Panc1 (cell line): ENCODE measurements around the gene UGT1A8. TPM values are rescaled to one million over a fixed set of nuclear protein-coding genes. Genes with fewer than 3 reads are reported as not detected.
"Not testable (repeated sequence)": the region's sequence is repeated elsewhere in the genome, so short reads cannot be mapped to it uniquely, and the experiment has no call there.

Experiments
- ATAC-seq: fragments of 200-7000 bp; cut with Tn5 transposase; 2 replicates; pipeline ENCODE4 v1.9.1; 2020; ENCODE audit warnings: mild to moderate bottlenecking, moderate library complexity
- BruUV-seq: library from RNA; stranded (reverse); fragments of 400-500 nt; replicated peaks from 2 replicates; lab custom pipeline; 2021; lab: Mats Ljungman, UMichigan
- CTCF ChIA-PET: fragments of 300-600 bp; sonication (Branson Sonifier 250); formaldehyde crosslinking; loops from one replicate; lab custom pipeline; 2022; ENCODE audit warnings: antibody characterized with exemption; lab: Charles Lee
- POLR2A ChIA-PET: fragments of 300-600 bp; sonication (Branson Sonifier 250); formaldehyde crosslinking; loops from one replicate; lab custom pipeline; 2022; ENCODE audit warnings: antibody characterized with exemption; lab: Charles Lee
- DNase-seq: peaks from one replicate; pipeline ENCODE4 v3.0.0-alpha.2; 2010; ENCODE audit warnings: low read depth, low spot score
- H3K27ac ChIP-seq: 2 replicates; pipeline ENCODE4 v1.5.1; 2011; ENCODE audit warnings: mild to moderate bottlenecking, low read length, inconsistent platforms
- H3K27me3 ChIP-seq: fragments of 200-500 bp; sonication (Bioruptor generic); 2 replicates; pipeline ENCODE4 v1.6.0; 2014; ENCODE audit warnings: low read length, inconsistent platforms; ENCODE audit not compliant: control insufficient read depth, insufficient read depth
- H3K36me3 ChIP-seq: fragments of 200-500 bp; sonication (Bioruptor generic); 2 replicates; pipeline ENCODE4 v1.5.1; 2014; ENCODE audit warnings: inconsistent platforms, mild to moderate bottlenecking, low read length, moderate library complexity; ENCODE audit not compliant: control insufficient read depth, insufficient read depth
- H3K4me1 ChIP-seq: 2 replicates; pipeline ENCODE4 v1.5.1; 2011; ENCODE audit warnings: inconsistent platforms, mild to moderate bottlenecking, low read length, moderate library complexity; ENCODE audit not compliant: control insufficient read depth, insufficient read depth
- H3K4me3 ChIP-seq, 2 experiments: 2 replicates each; pipeline ENCODE4 v1.5.1; 2011 to 2012; ENCODE audit warnings: low read depth in 2 of 2, low read length in 2 of 2, mild to moderate bottlenecking in 2 of 2, inconsistent platforms in 1 of 2, moderate library complexity in 1 of 2
- H3K9me3 ChIP-seq: fragments of 200-500 bp; sonication (Bioruptor generic); 2 replicates; pipeline ENCODE4 v1.5.1; 2014; ENCODE audit warnings: low read depth, mild to moderate bottlenecking, inconsistent platforms, low read length, moderate library complexity; ENCODE audit not compliant: control insufficient read depth, insufficient read depth
- POLR2AphosphoS5 ChIP-seq: IDR thresholded peaks from 2 replicates; pipeline ENCODE4 v1.6.1; 2012; ENCODE audit warnings: mild to moderate bottlenecking, low read depth, low read length, moderate library complexity
- SIN3A ChIP-seq: IDR thresholded peaks from 2 replicates; pipeline ENCODE4 v1.6.1; 2012; ENCODE audit warnings: low read depth, mild to moderate bottlenecking, low read length, moderate library complexity, borderline replicate concordance; ENCODE audit not compliant: insufficient read depth
- TCF7L2 ChIP-seq: IDR thresholded peaks from 2 replicates; pipeline ENCODE4 v1.6.1; 2011; ENCODE audit warnings: mild to moderate bottlenecking, low read depth, low read length, inconsistent platforms
- in situ Hi-C: cut with HindIII; loops from 2 replicates; pipeline ENCODE4 v1.10.0; 2016; ENCODE audit warnings: low sequenced_read_pairs, low pct_unique_long_range_greater_than_20kb
- intact Hi-C: fragments of 100-400 bp; cut with micrococcal nuclease; formaldehyde crosslinking; loops from one replicate; pipeline ENCODE4 v1.10.0; 2022; ENCODE audit not compliant: unreplicated experiment
- total RNA-seq: library from RNA; stranded (reverse); gene quantifications from one replicate; pipeline ENCODE4 v1.2.1, GENCODE V29; 2021; ENCODE audit not compliant: unreplicated experiment
- TF ChIP-seq, protein P1 (sequence below): fragments of 450-650 bp; IDR thresholded peaks from 2 replicates; pipeline ENCODE4 v1.5.1; 2017; ENCODE audit warnings: mild to moderate bottlenecking
- TF ChIP-seq, protein P2 (sequence below), 2 experiments: IDR thresholded peaks; 2 replicates each; pipeline ENCODE4 v1.6.1; 2011 to 2012; ENCODE audit warnings: low read depth in 2 of 2, control low read depth in 1 of 2, low read length in 1 of 2, mild to moderate bottlenecking in 1 of 2, moderate library complexity in 1 of 2; ENCODE audit not compliant: insufficient read depth in 1 of 2

UGT1A8 gene
- total RNA-seq, 1 experiment from 2014 or later, result 0.15 TPM

DNA sequence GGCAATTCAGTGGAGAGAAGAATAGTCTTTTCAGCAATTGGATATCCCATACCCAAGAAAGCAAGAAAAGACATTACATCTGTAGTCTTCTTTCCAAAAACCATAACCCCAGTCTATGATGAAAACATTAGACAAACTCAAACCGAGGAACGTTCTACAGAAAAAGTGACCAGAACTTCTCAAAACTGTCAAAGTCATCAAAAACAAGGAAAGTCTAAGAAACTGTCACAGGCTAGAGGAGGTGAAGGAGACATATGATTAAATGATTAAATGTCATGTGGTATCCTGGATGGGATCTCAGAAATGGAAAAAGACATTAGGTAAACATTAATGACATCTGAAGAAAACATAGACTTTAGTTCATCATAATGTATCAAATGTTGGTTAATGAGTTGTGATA lies 46.0 kb upstream of the UGT1A8 start:
- TF ChIP-seq, protein P1, sequence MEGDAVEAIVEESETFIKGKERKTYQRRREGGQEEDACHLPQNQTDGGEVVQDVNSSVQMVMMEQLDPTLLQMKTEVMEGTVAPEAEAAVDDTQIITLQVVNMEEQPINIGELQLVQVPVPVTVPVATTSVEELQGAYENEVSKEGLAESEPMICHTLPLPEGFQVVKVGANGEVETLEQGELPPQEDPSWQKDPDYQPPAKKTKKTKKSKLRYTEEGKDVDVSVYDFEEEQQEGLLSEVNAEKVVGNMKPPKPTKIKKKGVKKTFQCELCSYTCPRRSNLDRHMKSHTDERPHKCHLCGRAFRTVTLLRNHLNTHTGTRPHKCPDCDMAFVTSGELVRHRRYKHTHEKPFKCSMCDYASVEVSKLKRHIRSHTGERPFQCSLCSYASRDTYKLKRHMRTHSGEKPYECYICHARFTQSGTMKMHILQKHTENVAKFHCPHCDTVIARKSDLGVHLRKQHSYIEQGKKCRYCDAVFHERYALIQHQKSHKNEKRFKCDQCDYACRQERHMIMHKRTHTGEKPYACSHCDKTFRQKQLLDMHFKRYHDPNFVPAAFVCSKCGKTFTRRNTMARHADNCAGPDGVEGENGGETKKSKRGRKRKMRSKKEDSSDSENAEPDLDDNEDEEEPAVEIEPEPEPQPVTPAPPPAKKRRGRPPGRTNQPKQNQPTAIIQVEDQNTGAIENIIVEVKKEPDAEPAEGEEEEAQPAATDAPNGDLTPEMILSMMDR, result no peak
- TF ChIP-seq, protein P2, sequence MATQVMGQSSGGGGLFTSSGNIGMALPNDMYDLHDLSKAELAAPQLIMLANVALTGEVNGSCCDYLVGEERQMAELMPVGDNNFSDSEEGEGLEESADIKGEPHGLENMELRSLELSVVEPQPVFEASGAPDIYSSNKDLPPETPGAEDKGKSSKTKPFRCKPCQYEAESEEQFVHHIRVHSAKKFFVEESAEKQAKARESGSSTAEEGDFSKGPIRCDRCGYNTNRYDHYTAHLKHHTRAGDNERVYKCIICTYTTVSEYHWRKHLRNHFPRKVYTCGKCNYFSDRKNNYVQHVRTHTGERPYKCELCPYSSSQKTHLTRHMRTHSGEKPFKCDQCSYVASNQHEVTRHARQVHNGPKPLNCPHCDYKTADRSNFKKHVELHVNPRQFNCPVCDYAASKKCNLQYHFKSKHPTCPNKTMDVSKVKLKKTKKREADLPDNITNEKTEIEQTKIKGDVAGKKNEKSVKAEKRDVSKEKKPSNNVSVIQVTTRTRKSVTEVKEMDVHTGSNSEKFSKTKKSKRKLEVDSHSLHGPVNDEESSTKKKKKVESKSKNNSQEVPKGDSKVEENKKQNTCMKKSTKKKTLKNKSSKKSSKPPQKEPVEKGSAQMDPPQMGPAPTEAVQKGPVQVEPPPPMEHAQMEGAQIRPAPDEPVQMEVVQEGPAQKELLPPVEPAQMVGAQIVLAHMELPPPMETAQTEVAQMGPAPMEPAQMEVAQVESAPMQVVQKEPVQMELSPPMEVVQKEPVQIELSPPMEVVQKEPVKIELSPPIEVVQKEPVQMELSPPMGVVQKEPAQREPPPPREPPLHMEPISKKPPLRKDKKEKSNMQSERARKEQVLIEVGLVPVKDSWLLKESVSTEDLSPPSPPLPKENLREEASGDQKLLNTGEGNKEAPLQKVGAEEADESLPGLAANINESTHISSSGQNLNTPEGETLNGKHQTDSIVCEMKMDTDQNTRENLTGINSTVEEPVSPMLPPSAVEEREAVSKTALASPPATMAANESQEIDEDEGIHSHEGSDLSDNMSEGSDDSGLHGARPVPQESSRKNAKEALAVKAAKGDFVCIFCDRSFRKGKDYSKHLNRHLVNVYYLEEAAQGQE (IDR thresholded peaks at IDR 0.05; ENCODE audit: insufficient read depth in 1 of 2, low read depth in 2 of 2, low read length in 1 of 2), result no peak
- H3K27me3 ChIP-seq, result no peaks in the 10 kb centered on the region
- H3K9me3 ChIP-seq, result no peaks in the 10 kb centered on the region
- DNase-seq (no peak), ATAC-seq (no peak)
- BruUV-seq, result no TSS peak
- in situ Hi-C loops (no loop called here), intact Hi-C loops (no loop called here)
- ChIA-PET POLR2A (no interaction called here), CTCF (no interaction called here)
- no peak overlapping the region for H3K27ac ChIP-seq
- no peak overlapping the region for H3K4me3 ChIP-seq
- no peaks in the 10 kb centered on the region for H3K4me1 ChIP-seq
- H3K36me3 ChIP-seq, result no peaks in the 10 kb centered on the region

DNA sequence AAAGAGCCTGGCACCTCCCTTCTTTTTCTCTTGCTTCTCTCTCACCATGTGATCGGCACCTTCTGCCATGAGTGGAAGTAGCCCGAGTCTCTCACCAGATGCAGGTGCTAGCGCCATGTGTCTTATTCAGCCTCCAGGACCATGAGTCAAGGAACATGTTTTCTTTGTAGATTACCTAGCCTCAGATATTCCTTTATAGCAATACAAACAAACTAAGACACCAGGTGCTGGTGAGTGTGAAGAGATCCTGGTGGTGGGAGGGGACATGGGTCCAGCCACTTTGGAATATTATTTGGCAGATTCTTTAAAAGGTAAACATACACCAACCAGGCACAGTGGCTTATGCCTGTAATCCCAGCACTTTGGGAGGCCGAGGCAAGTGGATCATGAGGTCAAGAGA lies 45.0 kb upstream of the UGT1A8 start:
- H3K4me3 ChIP-seq, result no peak overlapping the region
- CTCF ChIA-PET, result no interaction called here
- in situ Hi-C loops (no loop called here), intact Hi-C loops (no loop called here)
- no TSS peak for BruUV-seq
- no peak for DNase-seq
- H3K27ac ChIP-seq, result no peak overlapping the region
- no peak for TF ChIP-seq POLR2AphosphoS5
- TF ChIP-seq SIN3A, result no peak
- TF ChIP-seq, protein P2 (IDR thresholded peaks at IDR 0.05; ENCODE audit: insufficient read depth in 1 of 2, low read depth in 2 of 2, low read length in 1 of 2), result no peak
- TF ChIP-seq, protein P1, result no peak
- no peak for TF ChIP-seq TCF7L2
- H3K36me3 ChIP-seq, result no peaks in the 10 kb centered on the region
- POLR2A ChIA-PET, result no interaction called here
- no peaks in the 10 kb centered on the region for H3K9me3 ChIP-seq
- no peaks in the 10 kb centered on the region for H3K27me3 ChIP-seq
- H3K4me1 ChIP-seq, result no peaks in the 10 kb centered on the region
- no peak for ATAC-seq

DNA sequence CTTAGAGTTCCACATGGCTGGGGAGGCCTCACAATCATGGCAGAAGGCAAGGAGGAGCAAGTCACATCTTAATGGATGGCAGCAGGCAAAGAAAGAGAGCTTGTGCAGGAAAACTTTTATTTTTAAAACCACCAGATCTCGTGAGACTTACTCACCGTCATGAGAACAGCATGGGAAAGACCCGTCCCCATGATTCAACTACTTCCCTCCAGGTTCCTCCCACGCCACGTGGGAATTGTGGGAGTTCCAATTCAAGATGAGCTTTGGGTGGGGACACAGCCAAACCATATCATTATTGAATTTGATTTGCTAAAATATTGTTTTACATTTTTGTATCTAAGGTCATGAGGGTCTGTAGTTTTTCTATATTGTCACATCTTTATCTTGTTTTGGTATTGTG lies 40.1 kb upstream of the UGT1A8 start:
- BruUV-seq, result not testable (repeated sequence)

More for the DNA sequence above, 40.1 kb upstream of the UGT1A8 start:
- ATAC-seq, H3K27me3 ChIP-seq, CTCF ChIA-PET, H3K36me3 ChIP-seq, H3K4me3 ChIP-seq, H3K9me3 ChIP-seq, POLR2A ChIA-PET, intact Hi-C loops, in situ Hi-C loops, H3K4me1 ChIP-seq, H3K27ac ChIP-seq, DNase-seq: not testable (repeated sequence)
